Frontal cortex (tissue), 1 donor: Measurements from ENCODE around the gene SPR. TPM values are rescaled to one million over a fixed set of nuclear protein-coding genes. Genes with fewer than 3 reads are reported as not detected.

ENCODE experiments used
- total RNA-seq: library from RNA; depleted of rRNA; stranded (reverse); fragments of >200 nt; gene quantifications from one replicate; pipeline ENCODE4 v1.2.3, GENCODE V29; 2014

Gene SPR
- total RNA-seq, 1 donor from 2014 or later = 1.6 TPM

Other genes starting within 250 kb of the SPR start
- gene EXOC6B, start 61.4 kb upstream of the SPR start, total RNA-seq = 232 TPM
- gene EMX1, start 30.1 kb downstream of the SPR start, total RNA-seq = 11.8 TPM
- 12.2 TPM for gene SFXN5, start 184.3 kb downstream of the SPR start, total RNA-seq
- gene RAB11FIP5, start 225.5 kb downstream of the SPR start, total RNA-seq = 5.7 TPM